ENCODE data around the gene CCBE1. TPM values are rescaled to one million over a fixed set of nuclear protein-coding genes. Genes with fewer than 3 reads are reported as not detected.

CCBE1 gene
- total RNA-seq, 1 experiment from 2014 or later, result 31.1 TPM

DNA sequence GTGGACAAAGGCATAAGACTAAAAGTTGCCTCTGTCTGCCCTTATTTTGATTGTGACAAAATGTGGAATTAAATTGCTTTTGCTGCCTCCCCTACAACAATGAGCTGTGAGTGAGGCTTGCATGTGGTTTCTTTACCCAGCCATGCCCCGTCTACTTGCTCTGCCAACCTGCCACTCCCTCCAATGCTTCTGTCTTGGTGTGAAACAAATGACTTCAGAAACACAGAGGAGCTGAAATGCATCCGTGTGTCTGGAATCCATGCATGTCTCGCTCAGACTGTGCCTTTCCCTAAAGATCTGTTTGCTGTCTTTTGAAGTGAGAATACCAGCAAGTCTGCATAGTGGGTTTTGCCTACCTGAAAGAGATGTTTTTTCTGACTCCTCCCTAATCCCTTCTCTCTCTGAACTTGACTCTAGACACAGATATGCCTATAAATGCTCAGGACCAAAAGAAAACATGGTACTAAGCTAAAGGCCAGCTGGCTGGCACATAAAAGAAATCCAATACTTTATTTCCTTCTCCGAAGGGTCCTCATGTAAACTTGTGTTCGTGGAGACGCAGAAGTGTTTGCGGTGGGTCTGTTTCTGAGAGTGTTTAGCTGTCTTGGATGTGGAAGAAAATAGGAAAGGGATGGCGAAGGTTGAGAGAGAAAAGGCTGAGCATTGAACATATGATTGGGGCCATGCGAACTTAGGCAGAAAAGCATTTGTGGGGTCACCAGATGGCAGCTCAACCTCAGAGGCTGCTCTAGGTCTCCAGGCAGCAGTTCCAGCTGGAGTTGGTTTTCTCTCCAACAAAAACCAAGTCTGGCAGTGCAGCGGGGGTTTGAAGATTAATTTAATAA, 120.5 kb downstream of the CCBE1 start:
- DNase-seq (ENCODE audit: low read depth), result no peak

DNA sequence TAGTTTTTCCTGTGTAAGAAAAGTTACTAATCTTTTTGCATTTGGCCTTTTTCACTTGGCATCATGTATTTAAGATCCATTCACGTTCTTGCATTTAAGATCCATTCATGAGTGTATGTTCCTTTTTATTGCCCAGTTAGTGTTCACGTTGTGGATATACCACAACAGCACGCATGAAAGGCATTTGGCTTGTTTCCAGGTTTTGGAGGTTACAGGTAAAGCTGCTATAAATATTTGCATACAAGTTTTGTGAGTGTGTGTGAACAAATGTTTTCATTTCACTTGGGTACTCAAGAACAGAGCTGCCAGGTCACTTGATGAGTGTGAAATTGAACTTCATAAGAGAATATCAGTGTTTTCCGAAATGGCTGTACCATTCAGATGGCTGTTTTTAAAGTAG, 121.2 kb downstream of the CCBE1 start:
- no peak for DNase-seq (ENCODE audit: low read depth)

DNA sequence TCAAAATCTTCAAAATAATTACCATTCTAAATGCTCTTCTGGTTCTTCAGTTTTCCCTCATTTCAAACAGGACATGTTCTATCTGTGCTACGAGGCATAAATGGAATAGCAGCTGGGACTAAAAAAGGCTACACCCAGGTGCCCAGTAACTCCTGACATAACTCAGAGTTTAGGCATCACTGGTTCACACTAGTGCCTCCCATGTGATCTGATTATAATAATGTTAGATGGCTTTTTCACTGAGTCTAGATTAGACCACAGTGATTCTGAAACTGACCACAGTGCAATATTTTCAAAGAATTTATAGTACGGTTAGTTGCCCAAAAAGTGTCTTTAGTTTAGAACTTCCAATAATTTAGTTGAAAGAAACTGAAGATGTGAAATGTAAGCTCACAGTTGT, 123.3 kb downstream of the CCBE1 start:
- DNase-seq (ENCODE audit: low read depth), result no peak

DNA sequence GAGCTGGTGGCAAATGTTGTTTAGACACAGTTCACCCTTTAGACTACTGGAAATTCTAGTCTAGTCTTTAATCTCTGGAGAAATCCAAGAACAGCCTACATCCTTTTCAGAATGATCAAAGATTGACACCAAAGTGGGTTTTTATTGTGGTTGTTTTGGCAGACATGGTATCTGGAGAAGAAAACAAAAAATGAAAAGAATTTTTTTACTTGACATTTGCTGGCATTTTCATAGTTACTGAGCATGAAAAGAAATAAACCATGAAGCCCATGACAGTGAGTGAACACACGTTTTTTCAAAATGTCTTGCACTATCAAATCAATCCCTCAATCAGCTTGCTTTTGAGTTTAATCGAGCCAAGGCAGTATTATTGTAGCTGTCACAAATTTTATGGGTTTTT, 125.3 kb downstream of the CCBE1 start:
- no peak for DNase-seq (ENCODE audit: low read depth)

DNA sequence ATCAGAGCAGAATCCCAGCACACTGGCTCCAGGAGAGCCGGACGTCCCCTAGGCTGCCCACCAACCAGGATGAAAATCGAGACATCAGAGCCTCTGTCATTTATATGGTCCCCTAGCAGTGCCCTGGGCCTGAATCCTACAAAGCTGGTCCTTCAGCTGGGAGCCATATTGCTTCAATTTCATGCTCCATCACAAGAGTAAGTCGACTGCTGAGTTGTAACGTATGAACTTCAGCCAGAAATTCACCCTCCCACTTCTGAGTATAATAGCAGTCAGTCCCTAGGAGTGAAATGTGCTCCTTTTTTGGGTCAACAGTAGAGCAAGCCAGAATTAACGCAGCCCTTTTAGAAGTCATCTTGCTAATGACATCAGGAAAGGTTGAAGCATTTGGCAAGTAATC, 126.4 kb downstream of the CCBE1 start:
- no peak for DNase-seq (ENCODE audit: low read depth)

DNA sequence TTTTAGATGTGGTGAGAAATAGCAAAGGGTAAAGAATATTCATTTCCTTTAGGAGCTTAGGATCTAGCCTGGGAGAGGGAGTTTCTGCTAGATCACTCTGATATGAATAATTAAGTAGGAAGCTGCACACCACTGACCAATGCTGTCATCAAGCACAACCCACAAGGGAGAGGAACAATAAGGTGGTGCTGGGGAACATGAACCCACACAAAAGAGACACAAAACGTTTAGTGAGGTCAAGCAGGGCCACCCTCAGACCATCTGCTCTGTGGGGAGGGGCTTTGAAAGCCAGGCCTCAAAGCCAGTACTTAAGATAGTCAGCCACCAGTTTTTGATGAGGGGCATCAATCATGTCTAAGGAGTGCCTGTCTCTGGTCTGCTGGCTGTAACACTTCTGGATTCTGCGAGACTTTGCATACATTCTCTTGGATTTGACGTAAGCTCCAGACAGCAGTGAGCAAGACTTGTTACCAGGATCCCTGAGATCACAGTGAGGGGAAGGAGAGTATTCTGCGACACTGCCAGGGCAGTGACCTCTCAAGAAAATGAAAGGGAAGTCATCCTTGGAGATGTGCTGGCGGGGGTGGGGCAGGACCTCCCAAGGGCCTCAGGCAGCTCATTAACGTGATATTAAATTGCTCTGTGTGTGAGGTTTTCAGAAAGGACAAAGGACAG, 127.0 kb downstream of the CCBE1 start:
- DNase-seq (ENCODE audit: low read depth), result no peak

GRCh38 chr18:59569390-59569791, 127.8 kb downstream of the CCBE1 start:
- no peak for DNase-seq (ENCODE audit: low read depth)

- DNase-seq (ENCODE audit: low read depth), result no peak
Measured at GRCh38 chr18:59567431-59567830, 129.8 kb downstream of the CCBE1 start.

DNA sequence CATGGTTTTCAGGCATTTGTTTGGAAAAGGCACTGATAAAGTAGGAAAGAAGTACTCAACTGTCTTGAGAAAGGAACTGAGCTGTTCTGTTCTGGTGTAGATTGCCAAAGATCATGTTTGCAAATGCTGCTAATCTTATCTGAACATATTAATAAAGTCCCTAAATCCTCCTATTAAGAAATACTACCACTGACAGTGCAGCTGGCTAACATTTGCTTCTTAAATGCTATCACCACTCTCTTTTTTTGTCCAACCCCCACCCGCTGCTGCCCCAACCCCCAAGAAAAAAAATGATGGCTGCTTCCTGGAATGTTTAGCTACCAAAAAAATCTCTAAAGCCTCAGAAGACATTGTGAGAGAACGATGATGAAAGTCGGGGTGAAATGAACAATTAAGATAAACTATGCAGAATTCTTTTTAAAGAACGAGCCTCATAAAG, 130.7 kb downstream of the CCBE1 start:
- no peak for DNase-seq (ENCODE audit: low read depth)

- no peak for DNase-seq (ENCODE audit: low read depth)
Measured at GRCh38 chr18:59565957-59566356, 131.3 kb downstream of the CCBE1 start.

DNA sequence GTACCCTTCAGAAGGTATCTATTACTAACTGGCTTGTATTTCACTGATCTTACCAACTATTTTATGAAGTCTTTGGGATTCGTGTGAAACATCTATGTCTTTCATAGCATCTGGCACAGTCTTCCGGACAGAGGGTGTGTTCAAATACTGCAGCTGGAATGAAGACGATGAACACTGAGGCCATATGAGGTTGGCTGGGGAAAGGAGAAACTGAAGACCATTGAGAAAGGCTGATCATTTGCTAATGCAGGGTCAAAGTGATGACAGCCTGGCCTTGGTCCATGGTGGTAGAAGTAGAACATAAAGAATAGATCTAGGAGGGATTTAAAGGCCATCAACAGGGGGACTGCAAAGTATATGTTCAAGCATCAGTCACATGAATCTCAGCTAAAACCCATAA, 132.7 kb downstream of the CCBE1 start:
- DNase-seq (ENCODE audit: low read depth), result no peak

- no peak for DNase-seq (ENCODE audit: low read depth)
Measured at GRCh38 chr18:59563176-59563785, 133.9 kb downstream of the CCBE1 start.

DNA sequence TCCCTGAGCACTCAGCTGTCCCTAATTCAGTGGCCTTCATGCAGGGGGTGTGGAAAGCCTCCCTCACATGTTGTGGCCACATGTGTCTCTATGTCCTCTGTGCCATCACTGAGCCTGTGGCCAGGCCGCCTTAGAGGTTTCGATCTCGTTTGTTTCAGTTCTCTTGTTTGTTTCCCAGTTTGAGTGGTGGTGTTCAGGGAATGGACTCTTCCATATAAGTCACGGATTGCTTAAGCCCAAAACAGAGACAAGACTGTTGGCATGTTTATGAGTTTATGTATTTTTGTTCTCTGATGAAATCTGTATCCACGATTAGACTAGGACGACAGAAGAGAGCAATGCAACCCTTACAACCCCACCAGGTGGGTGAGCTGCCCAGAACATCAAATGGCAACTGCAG, 134.5 kb downstream of the CCBE1 start:
- no peak for DNase-seq (ENCODE audit: low read depth)

DNA sequence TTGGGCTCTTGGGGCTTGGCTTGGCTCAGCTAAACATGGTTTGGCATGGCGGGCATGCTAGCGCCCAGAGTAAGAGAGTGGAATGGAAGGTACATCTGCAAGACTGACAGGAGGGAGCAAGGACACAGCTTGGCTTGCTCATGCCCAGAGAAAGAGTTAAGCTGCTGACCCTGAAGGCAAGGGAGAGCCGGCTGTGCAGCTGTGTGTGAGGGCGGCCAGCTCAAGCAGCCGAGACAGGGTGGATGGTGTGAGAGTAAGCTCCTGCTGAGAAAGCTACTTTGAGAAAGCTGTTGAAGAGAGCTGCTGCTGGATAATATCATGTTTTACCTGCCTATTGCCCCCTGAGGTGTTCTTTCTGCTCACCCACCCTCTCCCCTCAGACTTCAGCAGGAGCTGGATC, 135.6 kb downstream of the CCBE1 start:
- DNase-seq (ENCODE audit: low read depth), result no peak

DNA sequence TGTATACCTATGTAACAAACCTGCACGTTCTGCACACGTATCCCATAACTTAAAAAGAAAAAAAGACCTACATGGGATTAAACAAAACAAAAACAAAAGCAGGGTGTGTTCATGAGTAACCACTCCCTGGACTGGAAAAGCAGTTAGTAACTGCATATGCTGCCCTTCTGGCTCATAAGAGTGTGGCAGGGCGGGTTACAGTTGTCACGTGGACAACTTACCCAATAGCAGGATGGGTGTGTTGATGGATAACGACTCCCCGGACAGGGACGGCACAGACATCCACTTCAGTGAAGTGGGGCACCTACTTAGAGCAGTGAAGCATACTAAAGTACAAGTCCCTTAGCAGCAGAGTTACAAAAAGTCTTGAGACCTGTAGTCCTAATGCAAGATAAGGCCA, 136.7 kb downstream of the CCBE1 start:
- DNase-seq (ENCODE audit: low read depth), result no peak

DNA sequence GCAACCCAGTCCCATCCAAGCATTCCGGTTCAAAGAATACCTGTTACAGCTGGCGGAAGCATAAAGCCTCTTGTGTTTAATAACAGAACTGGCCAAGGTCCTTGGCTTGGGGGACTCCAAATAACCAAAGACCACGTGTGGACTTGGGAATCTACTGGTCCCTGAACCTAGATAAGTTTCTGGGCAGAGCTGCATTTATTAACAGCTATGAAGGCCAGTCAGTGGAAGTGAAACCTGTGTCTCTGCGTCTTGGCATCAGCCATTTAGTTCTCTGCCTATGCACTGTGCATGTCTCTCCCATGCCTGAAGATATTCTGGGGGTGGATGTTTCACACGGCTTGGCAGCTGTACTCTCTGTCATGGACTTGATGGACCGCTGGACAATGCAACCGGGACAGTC, 137.7 kb downstream of the CCBE1 start:
- DNase-seq (ENCODE audit: low read depth), result no peak

DNA sequence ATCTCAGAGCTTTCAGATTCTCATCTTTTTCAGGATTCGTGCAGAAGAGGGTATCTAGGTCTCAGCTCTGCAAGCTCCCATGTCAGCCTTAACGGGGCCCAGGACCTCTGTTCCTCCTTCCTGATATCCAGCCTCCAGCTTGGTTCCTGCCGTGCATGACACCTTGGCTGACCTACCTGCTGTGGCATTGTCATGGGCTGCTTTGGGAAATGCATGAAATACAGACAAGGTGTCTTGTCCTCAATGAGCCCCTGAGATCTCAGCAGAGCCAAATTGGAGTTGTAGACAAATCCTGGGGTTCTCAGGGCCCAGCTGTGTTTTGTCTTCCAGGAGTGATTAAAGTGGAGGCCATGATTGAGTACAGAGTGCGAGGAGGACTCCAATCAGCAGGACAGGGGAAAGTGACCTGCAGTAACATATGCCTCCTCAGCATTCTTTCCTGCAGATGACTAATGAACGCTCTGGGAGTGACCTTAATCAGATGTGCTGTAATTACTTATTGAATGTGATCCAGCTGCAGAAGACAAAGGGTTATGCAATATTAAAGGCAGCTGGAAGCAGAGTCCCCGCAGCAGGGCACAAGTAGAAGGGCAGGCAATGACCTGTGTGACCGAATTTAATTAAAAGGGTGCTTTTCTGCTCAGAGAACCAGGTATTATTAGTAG, 141.1 kb downstream of the CCBE1 start:
- no peak for DNase-seq (ENCODE audit: low read depth)

GRCh38 chr18:59554796-59555335, 142.4 kb downstream of the CCBE1 start:
- DNase-seq (ENCODE audit: low read depth), result no peak

- no peak for DNase-seq (ENCODE audit: low read depth)
Measured at GRCh38 chr18:59553273-59553870, 143.9 kb downstream of the CCBE1 start.

DNA sequence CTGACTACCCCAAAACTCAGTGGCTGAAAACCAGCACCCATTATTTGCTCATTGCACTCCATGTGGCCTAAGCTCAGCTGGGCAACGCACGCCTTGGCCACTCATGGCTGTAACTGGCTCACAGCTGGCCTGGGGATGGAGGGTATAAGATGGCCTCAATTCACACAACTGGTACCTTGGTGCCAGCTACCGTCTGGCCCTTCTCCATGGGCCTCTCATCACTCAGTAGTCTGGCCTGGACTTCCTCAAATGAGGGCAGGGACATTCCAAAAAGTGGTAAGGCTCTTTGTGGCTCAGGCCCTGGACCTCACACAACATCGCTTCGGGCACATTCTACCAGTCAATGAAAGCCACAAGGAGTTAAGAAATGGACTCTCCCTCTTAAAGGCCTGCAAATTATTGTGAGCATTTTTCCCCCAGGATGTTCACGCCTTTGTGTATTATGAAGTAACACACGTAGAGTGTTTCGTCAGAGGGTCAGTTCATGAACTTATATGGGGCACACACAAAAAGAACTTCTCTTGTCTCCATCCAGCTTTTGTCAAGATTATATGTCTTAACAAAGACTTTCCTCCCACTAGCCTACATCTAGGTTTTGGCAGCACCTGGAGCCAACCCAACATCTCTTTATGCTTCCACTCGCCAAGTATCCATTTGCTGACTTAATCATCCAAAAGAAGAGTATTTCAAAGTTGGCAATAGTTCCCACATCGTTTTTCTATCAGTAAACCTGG, 145.2 kb downstream of the CCBE1 start:
- no peak for DNase-seq (ENCODE audit: low read depth)

- DNase-seq (ENCODE audit: low read depth), result no peak
Measured at GRCh38 chr18:59550174-59550516, 147.1 kb downstream of the CCBE1 start.
